H1 (cell line): Measurements from ENCODE around the gene ADAMTS13. TPM values are rescaled to one million over a fixed set of nuclear protein-coding genes. Genes with fewer than 3 reads are reported as not detected.

Experiments
- CTCF ChIA-PET: fragments of 300-600 bp; sonication (Branson Sonifier 250); formaldehyde crosslinking; loops from one replicate; lab custom pipeline; 2021; ENCODE audit not compliant: partially characterized antibody; lab: Charles Lee
- POLR2A ChIA-PET: fragments of 300-600 bp; sonication (Branson Sonifier 250); formaldehyde crosslinking; loops from one replicate; lab custom pipeline; 2021; ENCODE audit warnings: inconsistent platforms; ENCODE audit not compliant: partially characterized antibody; lab: Charles Lee
- DNase-seq, 2 experiments: peaks; one replicate each; pipeline versions ENCODE4 v3.0.0 to v3.0.0-alpha.2; 2010 to 2022; ENCODE audit warnings: low spot score in 2 of 2, low read depth in 1 of 2, mixed read lengths in 1 of 2
- FAIRE-seq: peaks from 2 replicates; lab custom pipeline; 2011; peaks lifted over from hg19 to GRCh38; lab: Jason Lieb, UNC
- H2AFZ ChIP-seq: 2 replicates; pipeline ENCODE4 v1.8.1; 2012; ENCODE audit warnings: low read length, inconsistent platforms
- H2AK5ac ChIP-seq: 2 replicates; pipeline ENCODE4 v1.6.1; 2013; ENCODE audit warnings: low read depth, low read length
- H2BK120ac ChIP-seq: replicated peaks from 2 replicates; pipeline ENCODE3; 2013; ENCODE audit warnings: low read depth, low read length, inconsistent platforms
- H2BK12ac ChIP-seq: 2 replicates; pipeline ENCODE4 v1.6.1; 2013; ENCODE audit warnings: low read depth, low read length
- H2BK15ac ChIP-seq: 2 replicates; pipeline ENCODE4 v1.6.1; 2013; ENCODE audit warnings: low read length
- H2BK20ac ChIP-seq: 2 replicates; pipeline ENCODE4 v1.6.1; 2013; ENCODE audit warnings: low read length
- H2BK5ac ChIP-seq: 2 replicates; pipeline ENCODE4 v1.6.1; 2013; ENCODE audit warnings: low read depth, low read length
- H3K14ac ChIP-seq: 2 replicates; pipeline ENCODE4 v1.6.1; 2013; ENCODE audit warnings: inconsistent platforms; ENCODE audit not compliant: insufficient read length
- H3K18ac ChIP-seq: 2 replicates; pipeline ENCODE4 v1.6.1; 2013; ENCODE audit warnings: low read length; ENCODE audit errors: extremely low read depth
- H3K23ac ChIP-seq: 2 replicates; pipeline ENCODE4 v1.6.1; 2013; ENCODE audit warnings: inconsistent platforms; ENCODE audit not compliant: insufficient read length
- H3K23me2 ChIP-seq: 2 replicates; pipeline ENCODE4 v1.6.1; 2013; ENCODE audit warnings: low read depth, low read length
- H3K27ac ChIP-seq: 2 replicates; pipeline ENCODE4 v1.6.1; 2011; ENCODE audit warnings: low read depth, low read length, inconsistent platforms
- H3K27me3 ChIP-seq, 4 experiments: replicated peaks in 1 of 4; 1 replicate in 1 of 4; 2 replicates in 3 of 4; pipeline versions ENCODE4 v1.6.1 to v1.8.1; 2011 to 2013; ENCODE audit warnings: low read length in 3 of 4, mild to moderate bottlenecking in 3 of 4, inconsistent platforms in 2 of 4, mixed read lengths in 2 of 4, moderate library complexity in 1 of 4; ENCODE audit not compliant: control insufficient read depth in 3 of 4, insufficient read depth in 3 of 4; ENCODE audit errors: extremely low read depth in 1 of 4
- H3K36me3 ChIP-seq, 4 experiments: 2 replicates each; pipeline versions ENCODE4 v1.6.1 to v1.8.1; 2011 to 2013; ENCODE audit warnings: mild to moderate bottlenecking in 4 of 4, low read length in 3 of 4, moderate library complexity in 2 of 4, control low read depth in 1 of 4, inconsistent platforms in 1 of 4; ENCODE audit not compliant: insufficient read depth in 4 of 4, control insufficient read depth in 2 of 4
- H3K4ac ChIP-seq: replicated peaks from 2 replicates; pipeline ENCODE3; 2013; ENCODE audit warnings: low read length, low read depth, mixed read lengths, inconsistent platforms; ENCODE audit not compliant: insufficient read length
- H3K4me1 ChIP-seq, 4 experiments: replicated peaks in 1 of 4; 1 replicate in 1 of 4; 2 replicates in 3 of 4; pipeline versions ENCODE4 v1.6.1 to v1.8.1; 2011 to 2013; ENCODE audit warnings: low read length in 3 of 4, inconsistent platforms in 2 of 4, mixed read lengths in 1 of 4; ENCODE audit not compliant: insufficient read depth in 4 of 4, control insufficient read depth in 3 of 4
- H3K4me2 ChIP-seq, 2 experiments: 2 replicates each; pipeline versions ENCODE4 v1.6.1 to v1.8.1; 2011 to 2013; ENCODE audit warnings: low read depth in 2 of 2, low read length in 2 of 2, control low read depth in 1 of 2, inconsistent platforms in 1 of 2, mild to moderate bottlenecking in 1 of 2; ENCODE audit not compliant: insufficient read depth in 1 of 2
- H3K4me3 ChIP-seq, 4 experiments: fragments of 200-600, 300-600 bp in 1 of 4; sonication (generic), shearing (Covaris generic), sonication (Bioruptor Twin) in 1 of 4; 2 replicates each; pipeline versions ENCODE4 v1.5.1 to v1.8.1; 2011 to 2016; ENCODE audit warnings: low read length in 4 of 4, low read depth in 3 of 4, control low read depth in 2 of 4, inconsistent platforms in 2 of 4, mild to moderate bottlenecking in 2 of 4, mixed read lengths in 1 of 4, moderate library complexity in 1 of 4; ENCODE audit not compliant: insufficient read depth in 2 of 4; ENCODE audit errors: extremely low read depth in 1 of 4
- H3K56ac ChIP-seq: replicated peaks from 2 replicates; pipeline ENCODE3; 2013; ENCODE audit warnings: low read depth, mild to moderate bottlenecking, mixed read lengths, low read length, inconsistent platforms; ENCODE audit not compliant: insufficient read length
- H3K79me1 ChIP-seq: 2 replicates; pipeline ENCODE4 v1.6.1; 2013; ENCODE audit warnings: low read depth, low read length, control low read depth
- H3K79me2 ChIP-seq, 2 experiments: 2 replicates each; pipeline versions ENCODE4 v1.6.1 to v1.8.1; 2012 to 2013; ENCODE audit warnings: low read length in 2 of 2, mild to moderate bottlenecking in 2 of 2, inconsistent platforms in 1 of 2; ENCODE audit not compliant: insufficient read depth in 2 of 2, control insufficient read depth in 1 of 2
- H3K9ac ChIP-seq, 4 experiments: replicated peaks in 1 of 4; 1 replicate in 1 of 4; 2 replicates in 3 of 4; pipeline versions ENCODE4 v1.6.1 to v1.8.1; 2011 to 2013; ENCODE audit warnings: low read depth in 3 of 4, low read length in 3 of 4, control low read depth in 2 of 4, mild to moderate bottlenecking in 2 of 4, moderate library complexity in 2 of 4, inconsistent platforms in 1 of 4; ENCODE audit errors: extremely low read depth in 1 of 4
- H3K9me3 ChIP-seq, 2 experiments: 2 replicates each; pipeline versions ENCODE4 v1.6.1 to v1.8.1; 2012 to 2013; ENCODE audit warnings: mild to moderate bottlenecking in 2 of 2, moderate library complexity in 2 of 2, control low read depth in 1 of 2, inconsistent platforms in 1 of 2, low read depth in 1 of 2, low read length in 1 of 2, mixed read lengths in 1 of 2; ENCODE audit not compliant: insufficient read depth in 2 of 2
- H4K20me1 ChIP-seq, 2 experiments: replicated peaks in 1 of 2; 2 replicates each; pipeline versions ENCODE3 to v1.8.1; 2011 to 2013; ENCODE audit warnings: inconsistent platforms in 2 of 2, low read length in 2 of 2, mild to moderate bottlenecking in 1 of 2; ENCODE audit not compliant: insufficient read depth in 2 of 2, control insufficient read depth in 1 of 2
- H4K5ac ChIP-seq: 2 replicates; pipeline ENCODE4 v1.6.1; 2013; ENCODE audit warnings: low read length, low read depth, mixed read lengths, inconsistent platforms; ENCODE audit not compliant: insufficient read length
- H4K8ac ChIP-seq: 2 replicates; pipeline ENCODE4 v1.8.0; 2013; ENCODE audit warnings: mild to moderate bottlenecking, moderate library complexity, low read length, inconsistent platforms; ENCODE audit not compliant: insufficient read depth; ENCODE audit errors: extremely low read depth
- H4K91ac ChIP-seq: replicated peaks from 2 replicates; pipeline ENCODE3; 2013; ENCODE audit warnings: low read length, mixed read lengths, inconsistent platforms; ENCODE audit not compliant: insufficient read length
- CHD2 ChIP-seq: IDR thresholded peaks from 2 replicates; pipeline ENCODE4 v1.6.1; 2012; ENCODE audit warnings: low read length, improper control_type of control experiment
- JUND ChIP-seq: IDR thresholded peaks from 2 replicates; pipeline ENCODE4 v1.6.1; 2011; ENCODE audit warnings: mild to moderate bottlenecking, improper control_type of control experiment, low read length
- RAD21 ChIP-seq, 2 experiments: IDR thresholded peaks in 1 of 2; conservative IDR thresholded peaks in 1 of 2; 2 replicates each; pipeline ENCODE4 v1.6.1; 2011; ENCODE audit warnings: low read depth in 2 of 2, low read length in 2 of 2, improper control_type of control experiment in 1 of 2, inconsistent platforms in 1 of 2, mild to moderate bottlenecking in 1 of 2, moderate library complexity in 1 of 2
- TBP ChIP-seq: IDR thresholded peaks from 2 replicates; pipeline ENCODE4 v1.6.1; 2011; ENCODE audit warnings: low read depth, low read length, improper control_type of control experiment
- ZNF274 ChIP-seq: IDR thresholded peaks from 2 replicates; pipeline ENCODE4 v1.7.0; 2012; ENCODE audit warnings: low read length, borderline replicate concordance; ENCODE audit errors: extremely low read depth
- WGBS, 2 experiments: shearing (Covaris generic) in 1 of 2; methylation state at CpG; one replicate each; pipeline versions ENCODE4 v1.1.6 to v1.1.7; 2013 to 2015; ENCODE audit warnings: low lambda C conversion rate in 2 of 2, mixed read lengths in 2 of 2, inconsistent platforms in 1 of 2, low coverage in 1 of 2, missing lambda C conversion rate in 1 of 2; ENCODE audit not compliant: insufficient replicate concordance in 2 of 2, insufficient coverage in 1 of 2, insufficient read length in 1 of 2; ENCODE audit errors: extremely low coverage in 1 of 2, missing lambda C conversion rate in 1 of 2; 5-methylcytosine and 5-hydroxymethylcytosine counted together
- polyA plus RNA-seq, 7 experiments: library from polyadenylated mRNA; depleted of rRNA in 3 of 7; stranded (reverse) in 5 of 7; unstranded in 2 of 7; fragments of >200 nt in 5 of 7; fragments of 200-250 nt in 2 of 7; gene quantifications; 1 replicate in 5 of 7; 2 replicates in 1 of 7; 4 replicates in 1 of 7; pipeline versions ENCODE4 v1.2.1 to v1.2.3, GENCODE V29; 2011 to 2013; ENCODE audit warnings: missing spikeins in 2 of 7, mixed read lengths in 2 of 7
- total RNA-seq: library from RNA; stranded (reverse); fragmentation: NEBNext Ultra II Directional; extraction: Animal tissue kit (Norgen Biotek cat#: 25700); gene quantifications from 2 replicates; pipeline ENCODE4 v1.2.1, GENCODE V29; 2021
- TF ChIP-seq, protein P1 (sequence below), 3 experiments: IDR thresholded peaks; 1 replicate in 2 of 3; 2 replicates in 1 of 3; pipeline versions ENCODE4 v1.5.1 to v1.6.1; 2011; ENCODE audit warnings: low read length in 3 of 3, mild to moderate bottlenecking in 3 of 3, inconsistent platforms in 2 of 3, low read depth in 1 of 3, moderate library complexity in 1 of 3; ENCODE audit not compliant: insufficient read depth in 1 of 3; ENCODE audit errors: control extremely low read depth in 1 of 3

The ADAMTS13 gene
- total and polyA plus RNA-seq, 2 of the 8 experiments (the other 6 are each of a cell fraction or from before 2014, with no cell fraction given), result 4.4 to 5.8 TPM

DNA sequence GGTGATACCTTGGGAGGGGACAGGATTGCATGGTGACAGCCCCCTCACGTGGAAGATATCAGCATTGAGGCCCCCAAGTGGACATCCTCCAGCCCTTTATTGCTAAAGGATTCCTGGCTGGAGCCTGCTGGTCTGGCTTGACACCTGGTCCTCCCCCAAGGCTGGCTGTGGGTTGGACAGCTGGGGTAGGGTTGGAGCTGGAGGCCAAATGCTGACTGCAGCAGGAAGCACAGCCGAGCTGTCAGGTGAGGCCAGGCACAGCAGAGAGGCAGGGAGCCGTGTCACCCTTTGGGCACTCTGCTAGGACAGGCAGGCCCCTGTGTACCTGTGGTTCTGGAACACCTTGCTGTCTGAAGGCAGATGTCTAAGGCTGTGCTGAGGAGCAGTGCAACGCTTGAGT lies 39.8 kb downstream of the ADAMTS13 start:
- CTCF ChIA-PET, result interaction anchor here (1.2 to 3.2 kb wide), 11 partner anchors 9 to 107 kb away, joined by 3 to 25 read pairs (median 5); partner anchors contain the start of gene ADAMTS13

More for the DNA sequence above, 39.8 kb downstream of the ADAMTS13 start:
- Histone ChIP-seq H4K8ac (no peak overlapping the region), H3K23ac (no peak overlapping the region), H3K9me3 (no peaks in the 10 kb centered on the region), H3K56ac (no peak overlapping the region), H4K20me1 (peaks cover 0 to 7% of the 10 kb centered on the region in 2 experiments), H3K4me2 (no peak overlapping the region), H4K5ac (no peak overlapping the region), H2AFZ (no peak overlapping the region), H4K91ac (no peak overlapping the region), H3K27ac (no peak overlapping the region), H2AK5ac (no peak overlapping the region), H2BK5ac (no peak overlapping the region), H3K23me2 (peaks cover 7% of the 10 kb centered on the region; the same call in 1 of the 2 replicates), H2BK15ac (no peak overlapping the region), H3K79me1 (peaks cover 9% of the 10 kb centered on the region), H3K27me3 (no peaks in the 10 kb centered on the region; a peak in 1 of 7 replicates), H3K79me2 (peaks cover 0 to 13% of the 10 kb centered on the region in 2 experiments; a peak in 2 of 4 replicates), H3K4me1 (peaks cover 2 to 15% (median 11%) of the 10 kb centered on the region in 4 experiments), H3K18ac (no peak overlapping the region), H3K36me3 (no peaks in the 10 kb centered on the region), H3K4ac (no peak overlapping the region), H3K14ac (no peak overlapping the region), H2BK12ac (no peak overlapping the region; the same call in 1 of the 2 replicates), H3K9ac (no peak overlapping the region; a peak in 1 of 7 replicates), H2BK20ac (no peak overlapping the region), H3K4me3 (no peak overlapping the region), H2BK120ac (no peak overlapping the region)
- POLR2A ChIA-PET, result interaction anchor here (1.0 to 1.8 kb wide), 7 partner anchors 8 to 106 kb away, joined by 3 to 6 read pairs (median 4); partner anchors contain the start of gene SLC2A6
- WGBS, 2 experiments, result 70% methylated on average over 4 of the region's 4 CpGs; no CpG with 5 or more reads in 1 of the 2 experiments
- no peak for FAIRE-seq
- peak in 1 of 2 experiments; percentile 17; a peak in 1 of 4 replicates for TF ChIP-seq RAD21 (IDR thresholded peaks at IDR 0.05 in 1 of 2, conservative IDR thresholded peaks at IDR 0.05 in 1 of 2; ENCODE audit: low read depth in 2 of 2, low read length in 2 of 2)
- no peak for TF ChIP-seq ZNF274
- TF ChIP-seq TBP, result no peak
- TF ChIP-seq JUND, result no peak
- TF ChIP-seq, protein P1, sequence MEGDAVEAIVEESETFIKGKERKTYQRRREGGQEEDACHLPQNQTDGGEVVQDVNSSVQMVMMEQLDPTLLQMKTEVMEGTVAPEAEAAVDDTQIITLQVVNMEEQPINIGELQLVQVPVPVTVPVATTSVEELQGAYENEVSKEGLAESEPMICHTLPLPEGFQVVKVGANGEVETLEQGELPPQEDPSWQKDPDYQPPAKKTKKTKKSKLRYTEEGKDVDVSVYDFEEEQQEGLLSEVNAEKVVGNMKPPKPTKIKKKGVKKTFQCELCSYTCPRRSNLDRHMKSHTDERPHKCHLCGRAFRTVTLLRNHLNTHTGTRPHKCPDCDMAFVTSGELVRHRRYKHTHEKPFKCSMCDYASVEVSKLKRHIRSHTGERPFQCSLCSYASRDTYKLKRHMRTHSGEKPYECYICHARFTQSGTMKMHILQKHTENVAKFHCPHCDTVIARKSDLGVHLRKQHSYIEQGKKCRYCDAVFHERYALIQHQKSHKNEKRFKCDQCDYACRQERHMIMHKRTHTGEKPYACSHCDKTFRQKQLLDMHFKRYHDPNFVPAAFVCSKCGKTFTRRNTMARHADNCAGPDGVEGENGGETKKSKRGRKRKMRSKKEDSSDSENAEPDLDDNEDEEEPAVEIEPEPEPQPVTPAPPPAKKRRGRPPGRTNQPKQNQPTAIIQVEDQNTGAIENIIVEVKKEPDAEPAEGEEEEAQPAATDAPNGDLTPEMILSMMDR (IDR thresholded peaks at IDR 0.05; ENCODE audit: control extremely low read depth in 1 of 3, insufficient read depth in 1 of 3, low read depth in 1 of 3, low read length in 3 of 3), result no peak
- no peak for TF ChIP-seq CHD2
- DNase-seq, result no peak
